Measurements from ENCODE around the gene HOXB2.

HOXB2 gene

DNA sequence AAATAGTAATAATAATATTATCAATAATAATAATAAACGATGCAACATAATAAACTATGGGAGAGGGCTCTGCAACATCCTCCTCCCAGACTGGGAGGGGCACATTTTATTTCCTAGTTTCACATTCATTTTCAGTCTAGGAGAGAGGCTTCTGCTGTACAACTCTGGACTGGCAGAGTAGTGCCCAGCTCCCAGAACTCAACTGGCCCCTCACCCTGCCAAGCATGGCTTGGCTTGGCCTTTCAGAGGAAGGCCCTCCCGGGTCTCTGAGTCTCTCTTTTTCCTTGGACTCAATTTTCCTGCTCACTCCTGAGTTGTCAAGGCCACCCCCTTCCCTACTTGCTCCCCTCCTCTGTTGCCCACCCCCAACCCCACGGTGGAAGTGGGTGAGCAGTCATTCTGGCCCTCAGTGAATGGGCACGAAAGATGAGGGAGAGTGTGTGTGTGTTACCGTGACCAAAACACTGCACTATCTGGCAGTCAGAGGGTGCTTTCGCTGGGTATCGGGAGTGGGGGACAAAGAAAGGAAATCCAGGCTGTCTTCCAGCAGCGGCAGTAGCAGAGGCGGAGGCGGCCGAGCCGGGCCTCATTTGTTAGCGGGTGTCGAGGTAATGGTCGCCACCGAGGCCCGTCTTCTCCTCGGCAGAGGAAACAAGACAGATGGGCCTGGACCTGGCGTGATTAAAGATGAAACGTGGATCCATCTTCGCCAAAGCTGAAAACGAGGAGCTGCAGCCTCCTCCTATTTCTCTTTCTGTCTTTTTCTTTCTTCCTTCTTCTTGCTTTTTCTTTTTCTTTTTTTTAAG is 31.0 kb upstream of the HOXB2 start:
- H3K36me3 ChIP-seq (ENCODE audit: insufficient read depth, low read length): no peaks in the 10 kb centered on the region
- no peaks in the 10 kb centered on the region for H3K79me2 ChIP-seq (ENCODE audit: insufficient read depth, low read length)
- H3K4me1 ChIP-seq (ENCODE audit: insufficient read depth, low read length): no peaks in the 10 kb centered on the region
- H3K9ac ChIP-seq (ENCODE audit: low read depth, low read length): no peak overlapping the region
- no peak overlapping the region for H3K4me2 ChIP-seq (ENCODE audit: insufficient read depth, low read length)
- DNase-seq: no peak
- no peak for ATAC-seq (ENCODE audit: insufficient read depth, low read depth)
- TF ChIP-seq, protein P1, sequence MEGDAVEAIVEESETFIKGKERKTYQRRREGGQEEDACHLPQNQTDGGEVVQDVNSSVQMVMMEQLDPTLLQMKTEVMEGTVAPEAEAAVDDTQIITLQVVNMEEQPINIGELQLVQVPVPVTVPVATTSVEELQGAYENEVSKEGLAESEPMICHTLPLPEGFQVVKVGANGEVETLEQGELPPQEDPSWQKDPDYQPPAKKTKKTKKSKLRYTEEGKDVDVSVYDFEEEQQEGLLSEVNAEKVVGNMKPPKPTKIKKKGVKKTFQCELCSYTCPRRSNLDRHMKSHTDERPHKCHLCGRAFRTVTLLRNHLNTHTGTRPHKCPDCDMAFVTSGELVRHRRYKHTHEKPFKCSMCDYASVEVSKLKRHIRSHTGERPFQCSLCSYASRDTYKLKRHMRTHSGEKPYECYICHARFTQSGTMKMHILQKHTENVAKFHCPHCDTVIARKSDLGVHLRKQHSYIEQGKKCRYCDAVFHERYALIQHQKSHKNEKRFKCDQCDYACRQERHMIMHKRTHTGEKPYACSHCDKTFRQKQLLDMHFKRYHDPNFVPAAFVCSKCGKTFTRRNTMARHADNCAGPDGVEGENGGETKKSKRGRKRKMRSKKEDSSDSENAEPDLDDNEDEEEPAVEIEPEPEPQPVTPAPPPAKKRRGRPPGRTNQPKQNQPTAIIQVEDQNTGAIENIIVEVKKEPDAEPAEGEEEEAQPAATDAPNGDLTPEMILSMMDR (IDR thresholded peaks at IDR 0.05; ENCODE audit: borderline replicate concordance, extremely low read depth, low read length, poor library complexity, severe bottlenecking): no peak
- TF ChIP-seq EZH2 (IDR thresholded peaks at IDR 0.05; ENCODE audit: borderline replicate concordance, low read depth, low read length, severe bottlenecking): no peak
- peaks cover 30% of the 10 kb centered on the region for H3K27me3 ChIP-seq (ENCODE audit: insufficient read depth, low read length, poor library complexity)
- no peak overlapping the region for H3K27ac ChIP-seq (ENCODE audit: low read length)
- H3K9me3 ChIP-seq (ENCODE audit: insufficient read depth, low read length, severe bottlenecking): no peaks in the 10 kb centered on the region
- peaks cover 4% of the 10 kb centered on the region; the same call in 1 of the 2 replicates for H4K20me1 ChIP-seq (ENCODE audit: insufficient read depth, low read length)
- no peak overlapping the region for H2AFZ ChIP-seq (ENCODE audit: low read depth, low read length)
- no peak overlapping the region for H3K4me3 ChIP-seq (ENCODE audit: low read depth in 1 of 2, low read length in 2 of 2)

DNA sequence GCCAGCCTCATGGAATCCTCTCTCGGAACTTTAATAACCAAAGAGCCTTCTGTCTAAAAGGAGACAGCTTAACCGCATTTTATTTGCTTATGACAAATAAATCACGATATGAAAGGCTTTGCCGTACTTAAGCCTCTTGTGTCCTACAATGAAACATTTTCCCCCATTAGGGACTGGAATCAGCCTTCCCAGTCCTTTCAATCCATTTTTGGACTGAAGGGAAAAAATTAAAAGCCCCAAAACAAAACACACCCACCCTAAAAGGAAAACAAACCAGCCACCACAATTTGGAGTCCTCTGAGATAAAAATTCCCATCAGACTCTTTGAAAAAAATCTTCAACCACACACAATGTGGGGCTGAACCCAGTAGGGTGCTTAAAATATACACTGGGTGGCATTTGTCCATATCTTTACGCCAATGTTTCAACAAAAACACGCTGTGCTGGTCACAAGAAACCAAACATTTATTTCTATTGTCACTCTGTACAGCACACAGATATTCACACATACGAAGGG is 30.2 kb upstream of the HOXB2 start:
- Histone ChIP-seq H3K9ac (ENCODE audit: low read depth, low read length) (no peak overlapping the region), H3K4me2 (ENCODE audit: insufficient read depth, low read length) (no peak overlapping the region), H3K9me3 (ENCODE audit: insufficient read depth, low read length, severe bottlenecking) (no peaks in the 10 kb centered on the region), H4K20me1 (ENCODE audit: insufficient read depth, low read length) (no peaks in the 10 kb centered on the region), H3K36me3 (ENCODE audit: insufficient read depth, low read length) (no peaks in the 10 kb centered on the region), H3K27me3 (ENCODE audit: insufficient read depth, low read length, poor library complexity) (peaks cover 31% of the 10 kb centered on the region), H2AFZ (ENCODE audit: low read depth, low read length) (no peak overlapping the region), H3K4me1 (ENCODE audit: insufficient read depth, low read length) (no peaks in the 10 kb centered on the region), H3K27ac (ENCODE audit: low read length) (no peak overlapping the region), H3K79me2 (ENCODE audit: insufficient read depth, low read length) (no peaks in the 10 kb centered on the region), H3K4me3 (ENCODE audit: low read depth in 1 of 2, low read length in 2 of 2) (no peak overlapping the region)
- TF ChIP-seq EZH2 (IDR thresholded peaks at IDR 0.05; ENCODE audit: borderline replicate concordance, low read depth, low read length, severe bottlenecking): no peak
- TF ChIP-seq, protein P1 (IDR thresholded peaks at IDR 0.05; ENCODE audit: borderline replicate concordance, extremely low read depth, low read length, poor library complexity, severe bottlenecking): no peak
- ATAC-seq (ENCODE audit: insufficient read depth, low read depth) (no peak), DNase-seq (no peak)

DNA sequence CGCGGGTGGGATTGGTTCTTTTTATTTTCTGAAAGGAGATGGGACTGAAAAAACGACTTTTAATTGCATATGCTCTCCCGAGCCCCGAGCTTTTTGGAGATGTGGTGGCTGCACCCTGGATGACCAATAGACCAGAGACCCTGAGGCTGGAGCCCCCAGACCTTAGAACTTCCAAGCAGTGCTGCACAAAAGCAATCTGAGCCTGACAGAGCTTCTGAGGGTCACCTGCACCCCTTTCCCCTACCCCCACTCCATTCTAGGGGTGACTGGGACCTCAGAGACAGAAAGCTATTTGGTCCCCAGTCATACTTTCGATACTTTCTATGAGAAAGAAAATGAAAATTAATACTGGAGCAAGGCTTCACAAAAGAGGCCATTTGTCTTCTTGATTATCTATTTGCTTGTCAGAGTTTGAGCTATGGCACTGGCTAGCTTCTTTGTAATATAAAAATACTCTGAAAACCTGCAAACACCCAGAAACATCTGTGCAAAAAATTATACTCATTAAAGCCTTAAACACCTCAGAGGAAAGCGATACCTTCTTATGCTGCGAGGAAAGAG is 29.7 kb upstream of the HOXB2 start:
- Histone ChIP-seq H2AFZ (ENCODE audit: low read depth, low read length) (no peak overlapping the region), H3K27me3 (ENCODE audit: insufficient read depth, low read length, poor library complexity) (peaks cover 32% of the 10 kb centered on the region), H4K20me1 (ENCODE audit: insufficient read depth, low read length) (no peaks in the 10 kb centered on the region), H3K9ac (ENCODE audit: low read depth, low read length) (no peak overlapping the region), H3K4me1 (ENCODE audit: insufficient read depth, low read length) (no peaks in the 10 kb centered on the region), H3K79me2 (ENCODE audit: insufficient read depth, low read length) (no peaks in the 10 kb centered on the region), H3K36me3 (ENCODE audit: insufficient read depth, low read length) (no peaks in the 10 kb centered on the region), H3K4me2 (ENCODE audit: insufficient read depth, low read length) (no peak overlapping the region), H3K27ac (ENCODE audit: low read length) (no peak overlapping the region), H3K4me3 (ENCODE audit: low read depth in 1 of 2, low read length in 2 of 2) (no peak overlapping the region), H3K9me3 (ENCODE audit: insufficient read depth, low read length, severe bottlenecking) (no peaks in the 10 kb centered on the region)
- ATAC-seq (ENCODE audit: insufficient read depth, low read depth) (no peak), DNase-seq (no peak)
- TF ChIP-seq, protein P1 (IDR thresholded peaks at IDR 0.05; ENCODE audit: borderline replicate concordance, extremely low read depth, low read length, poor library complexity, severe bottlenecking): no peak
- no peak for TF ChIP-seq EZH2 (IDR thresholded peaks at IDR 0.05; ENCODE audit: borderline replicate concordance, low read depth, low read length, severe bottlenecking)

Measured in DND-41 (cell line).